Nephron progenitor cell (in vitro differentiated cells): ENCODE results near the gene BMP10.

Source experiments
- DNase-seq: peaks from one replicate; pipeline ENCODE4 v3.0.0; 2021
- H3K27ac Mint-ChIP-seq: 2 replicates; pipeline ENCODE4 v1.8.0; 2021; ENCODE audit warnings: mild to moderate bottlenecking, moderate library complexity, mixed read lengths
- H3K27me3 Mint-ChIP-seq: 2 replicates; pipeline ENCODE4 v1.8.0; 2021; ENCODE audit warnings: mild to moderate bottlenecking, low read depth, mixed read lengths; ENCODE audit not compliant: poor library complexity
- H3K36me3 Mint-ChIP-seq: 2 replicates; pipeline ENCODE4 v1.8.0; 2021; ENCODE audit warnings: low read depth, mixed read lengths
- H3K4me1 Mint-ChIP-seq: 2 replicates; pipeline ENCODE4 v1.8.0; 2021; ENCODE audit warnings: mixed read lengths
- H3K4me3 Mint-ChIP-seq: 2 replicates; pipeline ENCODE4 v1.8.0; 2021; ENCODE audit warnings: mild to moderate bottlenecking, moderate library complexity, mixed read lengths
- H3K9me3 Mint-ChIP-seq: 2 replicates; pipeline ENCODE4 v1.8.0; 2021; ENCODE audit warnings: mild to moderate bottlenecking, moderate library complexity, mixed read lengths
- TF ChIP-seq, protein P1 (sequence below): fragments of 200-600 bp; sonication (generic); IDR thresholded peaks from 2 replicates; pipeline ENCODE4 v1.5.0; 2021; ENCODE audit warnings: antibody characterized with exemption

BMP10 gene

DNA sequence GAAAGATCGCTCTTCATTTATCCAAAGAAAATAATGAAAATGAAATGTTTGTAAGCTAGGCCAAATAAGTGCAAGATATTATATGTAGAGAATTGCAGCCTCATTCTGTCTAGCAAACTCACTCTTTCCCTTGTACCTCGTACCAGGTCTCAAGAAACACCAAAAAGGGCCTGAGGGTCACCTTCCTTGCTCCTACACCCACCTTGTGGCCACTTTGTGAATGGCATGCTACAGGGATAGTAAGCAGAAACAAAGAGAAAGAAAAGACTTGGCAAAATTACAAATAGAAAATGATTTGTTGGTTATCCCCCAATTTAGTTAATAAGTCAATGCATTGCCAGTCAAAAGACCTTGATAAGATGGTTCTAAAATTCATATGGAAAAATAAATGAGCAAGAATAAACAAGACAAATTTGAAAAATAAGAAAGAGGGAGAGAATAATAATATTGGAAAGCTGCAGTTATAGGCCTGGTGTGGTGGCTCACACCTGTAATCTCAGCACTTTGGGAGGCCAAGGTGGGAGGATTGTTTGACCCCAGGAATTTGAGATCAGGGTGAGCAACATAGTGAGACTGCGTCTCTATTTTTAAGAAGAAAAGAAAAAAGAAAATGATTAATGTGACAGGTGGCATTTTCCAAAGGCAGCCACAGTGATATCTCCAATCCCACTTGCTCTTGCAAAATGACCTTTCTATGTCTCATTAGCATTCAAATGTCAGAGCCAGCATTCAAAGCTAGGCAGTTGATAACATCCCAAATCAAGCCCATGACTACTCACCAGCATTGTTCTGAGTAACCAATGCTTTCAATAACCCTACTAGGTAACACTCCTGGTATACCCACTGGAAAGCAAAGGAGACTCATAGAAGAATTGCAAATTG, 38.8 kb upstream of the BMP10 start:
- H3K27ac Mint-ChIP-seq = no peak overlapping the region
- no peaks in the 10 kb centered on the region for H3K9me3 Mint-ChIP-seq
- peaks cover 7% of the 10 kb centered on the region for H3K4me1 Mint-ChIP-seq
- H3K27me3 Mint-ChIP-seq = peaks cover 4% of the 10 kb centered on the region
- H3K36me3 Mint-ChIP-seq = no peaks in the 10 kb centered on the region
- TF ChIP-seq, protein P1, sequence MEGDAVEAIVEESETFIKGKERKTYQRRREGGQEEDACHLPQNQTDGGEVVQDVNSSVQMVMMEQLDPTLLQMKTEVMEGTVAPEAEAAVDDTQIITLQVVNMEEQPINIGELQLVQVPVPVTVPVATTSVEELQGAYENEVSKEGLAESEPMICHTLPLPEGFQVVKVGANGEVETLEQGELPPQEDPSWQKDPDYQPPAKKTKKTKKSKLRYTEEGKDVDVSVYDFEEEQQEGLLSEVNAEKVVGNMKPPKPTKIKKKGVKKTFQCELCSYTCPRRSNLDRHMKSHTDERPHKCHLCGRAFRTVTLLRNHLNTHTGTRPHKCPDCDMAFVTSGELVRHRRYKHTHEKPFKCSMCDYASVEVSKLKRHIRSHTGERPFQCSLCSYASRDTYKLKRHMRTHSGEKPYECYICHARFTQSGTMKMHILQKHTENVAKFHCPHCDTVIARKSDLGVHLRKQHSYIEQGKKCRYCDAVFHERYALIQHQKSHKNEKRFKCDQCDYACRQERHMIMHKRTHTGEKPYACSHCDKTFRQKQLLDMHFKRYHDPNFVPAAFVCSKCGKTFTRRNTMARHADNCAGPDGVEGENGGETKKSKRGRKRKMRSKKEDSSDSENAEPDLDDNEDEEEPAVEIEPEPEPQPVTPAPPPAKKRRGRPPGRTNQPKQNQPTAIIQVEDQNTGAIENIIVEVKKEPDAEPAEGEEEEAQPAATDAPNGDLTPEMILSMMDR = peak; percentile 90
- H3K4me3 Mint-ChIP-seq = no peak overlapping the region
- peak; percentile 80 for DNase-seq

DNA sequence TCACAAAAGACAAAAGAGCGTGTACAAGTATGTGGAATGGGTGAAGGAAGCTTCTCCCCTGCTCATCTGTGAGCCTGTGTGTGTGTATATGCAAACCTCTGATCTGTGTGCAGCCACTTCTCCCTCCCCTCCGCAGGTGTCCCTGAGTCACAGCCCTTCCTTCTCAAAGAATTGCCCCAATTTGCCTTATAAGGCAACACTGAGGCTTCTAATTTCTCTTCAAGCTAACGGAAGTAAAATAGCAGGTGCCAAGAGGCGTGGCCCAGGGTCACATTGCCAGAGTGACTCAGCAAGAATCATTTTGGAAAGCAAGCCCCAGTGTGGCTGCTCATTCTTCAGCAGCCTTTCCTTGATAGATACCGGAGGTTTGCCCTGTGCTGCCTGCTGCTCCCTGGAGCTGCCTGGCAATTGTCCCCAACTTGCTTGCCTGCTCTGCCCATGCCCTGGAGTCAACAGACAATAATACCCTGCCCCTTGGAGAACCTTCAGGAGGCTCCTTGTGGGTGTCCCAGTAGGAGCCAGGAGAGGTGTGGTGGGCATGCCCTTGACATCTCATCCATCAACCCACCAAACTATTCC, 37.3 kb upstream of the BMP10 start:
- DNase-seq = no peak
- Mint-ChIP-seq H3K4me3 (no peak overlapping the region), H3K9me3 (peaks cover 15% of the 10 kb centered on the region), H3K4me1 (peaks cover 7% of the 10 kb centered on the region), H3K27me3 (peaks cover 7% of the 10 kb centered on the region), H3K27ac (no peak overlapping the region), H3K36me3 (no peaks in the 10 kb centered on the region)
- TF ChIP-seq, protein P1 = no peak

DNA sequence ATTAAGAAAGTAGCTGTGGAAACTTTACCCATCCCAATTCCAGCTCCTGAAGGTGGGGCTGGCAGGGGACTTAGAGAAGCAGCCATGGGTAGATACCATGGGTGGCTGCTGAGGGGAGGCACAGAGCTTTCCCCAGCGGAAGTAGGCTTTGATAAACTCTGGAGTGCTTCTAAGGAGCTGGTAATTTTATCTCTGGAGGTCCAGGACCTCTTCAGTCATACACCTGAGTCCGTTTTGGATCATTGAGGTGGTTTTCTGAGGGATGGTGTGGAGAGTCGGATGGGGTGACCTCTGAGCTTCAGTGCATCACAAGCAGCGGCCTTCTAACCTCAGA, 36.7 kb upstream of the BMP10 start:
- H3K27me3 Mint-ChIP-seq = peaks cover 7% of the 10 kb centered on the region
- no peaks in the 10 kb centered on the region for H3K36me3 Mint-ChIP-seq
- DNase-seq = no peak
- no peak overlapping the region for H3K27ac Mint-ChIP-seq
- H3K9me3 Mint-ChIP-seq = peaks cover 21% of the 10 kb centered on the region
- TF ChIP-seq, protein P1 = no peak
- H3K4me3 Mint-ChIP-seq = no peak overlapping the region
- peaks cover 7% of the 10 kb centered on the region for H3K4me1 Mint-ChIP-seq

DNA sequence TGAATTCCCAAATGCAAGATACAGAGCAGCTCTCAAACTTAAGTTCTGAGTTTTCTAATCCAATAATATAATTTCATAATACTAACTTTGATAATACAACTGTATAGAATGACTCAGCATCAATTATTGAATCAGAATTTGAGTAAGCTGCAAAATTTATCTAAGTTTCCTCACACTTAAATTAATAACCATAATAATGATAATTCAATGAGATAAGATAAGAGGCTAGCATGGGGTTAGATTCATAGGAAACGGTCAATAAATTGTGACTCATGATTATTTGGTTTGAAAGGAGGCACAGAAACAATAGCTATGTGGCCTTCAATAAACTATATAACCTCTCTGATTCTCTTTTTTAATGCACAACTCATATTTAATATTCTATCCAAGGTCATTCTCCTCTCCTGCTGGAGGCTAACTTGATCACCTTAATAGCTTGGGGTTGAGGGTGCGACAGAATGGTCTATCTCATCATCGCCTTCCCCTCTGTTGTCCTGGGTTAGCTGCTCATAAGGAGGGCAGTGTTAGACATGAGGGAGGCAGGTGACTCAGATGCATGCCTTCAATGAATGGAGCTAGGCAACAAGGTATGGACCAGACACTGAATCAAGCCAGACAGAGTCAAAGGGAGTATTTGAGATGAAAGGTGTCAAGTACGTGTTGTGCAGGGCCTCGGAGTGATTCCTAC, 36.2 kb upstream of the BMP10 start:
- Mint-ChIP-seq H3K27me3 (peaks cover 7% of the 10 kb centered on the region), H3K9me3 (peaks cover 26% of the 10 kb centered on the region), H3K27ac (no peak overlapping the region), H3K4me3 (no peak overlapping the region), H3K4me1 (peaks cover 7% of the 10 kb centered on the region), H3K36me3 (no peaks in the 10 kb centered on the region)
- TF ChIP-seq, protein P1 = no peak
- DNase-seq = no peak

DNA sequence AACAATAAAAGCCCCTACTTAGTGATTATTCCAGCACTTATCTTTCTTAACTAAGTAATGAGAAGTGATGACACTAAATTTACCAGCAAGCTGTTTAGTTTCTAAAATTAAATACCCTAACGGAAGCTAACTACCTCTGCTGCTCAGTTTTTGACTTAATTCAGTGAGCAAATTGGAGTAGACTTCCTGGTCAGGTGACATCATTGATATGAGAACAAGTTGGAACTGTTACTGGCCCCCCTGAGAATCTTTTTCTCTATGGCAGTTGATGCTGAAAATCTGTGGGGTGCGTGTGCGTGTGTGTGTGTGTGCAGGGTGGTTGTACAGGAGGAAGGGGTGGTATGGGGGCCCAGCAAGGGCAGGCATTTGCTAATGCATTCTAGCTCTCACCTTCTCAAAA, 35.5 kb upstream of the BMP10 start:
- no peak overlapping the region for H3K4me3 Mint-ChIP-seq
- no peak overlapping the region for H3K27ac Mint-ChIP-seq
- peaks cover 3% of the 10 kb centered on the region for H3K36me3 Mint-ChIP-seq
- peaks cover 7% of the 10 kb centered on the region for H3K27me3 Mint-ChIP-seq
- no peak for DNase-seq
- peaks cover 7% of the 10 kb centered on the region for H3K4me1 Mint-ChIP-seq
- H3K9me3 Mint-ChIP-seq = peaks cover 33% of the 10 kb centered on the region
- TF ChIP-seq, protein P1 = no peak
